Umbilical cord (tissue), 2 donors: ENCODE measurements around the gene TEX22. TPM values are rescaled to one million over a fixed set of nuclear protein-coding genes. Genes with fewer than 3 reads are reported as not detected.

Experiments used
- DNase-seq: peaks from one replicate; pipeline ENCODE4 v3.0.0-alpha.2; 2015; ENCODE audit warnings: low spot score
- total RNA-seq: library from RNA; depleted of rRNA; stranded (reverse); fragments of >200 nt; gene quantifications from one replicate; pipeline ENCODE4 v1.2.3, GENCODE V29; 2014; ENCODE audit warnings: low replicate concordance; ENCODE audit not compliant: insufficient read depth

The TEX22 gene
- total RNA-seq, 1 donor from 2014 or later: not detected

DNA sequence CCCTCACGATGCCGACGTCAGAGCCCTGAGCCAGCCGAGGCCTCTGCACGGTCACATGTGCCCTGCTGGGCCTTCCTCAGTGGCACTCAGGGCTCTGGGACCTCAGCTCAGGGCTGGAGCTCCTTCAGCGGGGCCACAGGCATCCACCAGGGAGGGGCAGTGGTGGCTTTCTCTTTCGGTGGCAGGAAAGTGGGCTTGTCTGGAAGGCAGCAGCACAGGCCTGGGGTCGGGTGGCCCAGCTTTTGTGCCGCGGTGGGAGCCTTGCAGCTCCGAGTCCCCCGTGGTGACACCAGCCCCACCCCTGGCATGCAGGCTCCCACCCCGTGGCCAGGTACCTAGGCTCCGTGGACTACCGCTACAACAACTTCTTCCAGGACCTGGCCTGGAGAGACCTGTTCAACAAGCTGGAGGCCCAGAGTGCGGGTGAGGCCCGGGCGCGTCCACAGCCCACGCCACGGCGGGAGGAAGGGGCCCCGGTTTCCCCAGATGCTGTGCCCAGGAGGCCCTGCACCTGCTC is 14.2 kb upstream of the TEX22 start:
- DNase-seq: peak; percentile 28

DNA sequence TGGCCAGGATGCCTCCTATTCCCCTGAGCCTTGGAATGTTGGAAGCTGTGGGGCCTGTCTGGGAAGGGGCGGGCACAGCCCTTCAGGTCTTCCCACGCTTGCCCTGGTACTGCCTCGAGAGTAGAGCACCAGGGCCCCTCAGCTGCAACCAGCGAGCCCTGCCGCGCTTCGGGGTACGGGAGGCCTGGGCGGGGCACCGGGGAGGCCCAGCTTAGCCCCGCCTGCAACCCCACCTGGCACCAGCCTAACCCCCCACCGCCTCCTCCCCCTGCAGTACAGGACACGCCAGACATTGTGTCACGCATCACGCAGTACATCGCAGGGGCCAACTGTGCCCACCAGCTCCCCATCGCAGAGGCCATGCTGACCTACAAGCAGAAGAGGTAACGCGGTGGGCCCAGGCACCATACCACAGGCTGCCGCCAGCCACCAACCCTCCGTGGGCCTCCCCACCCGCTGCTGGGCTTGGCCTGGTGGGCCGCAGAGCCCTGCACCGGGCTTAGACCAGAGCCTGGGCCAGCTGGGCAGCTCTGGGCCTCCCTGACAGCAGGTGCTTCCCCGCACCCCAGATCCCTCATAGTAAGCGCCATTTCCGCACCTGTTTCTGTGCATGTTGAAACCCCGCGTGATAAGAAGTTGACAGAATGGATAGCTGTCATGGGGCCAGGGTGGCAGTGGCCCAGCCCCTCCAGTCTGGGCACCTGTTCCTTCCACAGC is 13.6 kb upstream of the TEX22 start:
- no peak for DNase-seq

DNA sequence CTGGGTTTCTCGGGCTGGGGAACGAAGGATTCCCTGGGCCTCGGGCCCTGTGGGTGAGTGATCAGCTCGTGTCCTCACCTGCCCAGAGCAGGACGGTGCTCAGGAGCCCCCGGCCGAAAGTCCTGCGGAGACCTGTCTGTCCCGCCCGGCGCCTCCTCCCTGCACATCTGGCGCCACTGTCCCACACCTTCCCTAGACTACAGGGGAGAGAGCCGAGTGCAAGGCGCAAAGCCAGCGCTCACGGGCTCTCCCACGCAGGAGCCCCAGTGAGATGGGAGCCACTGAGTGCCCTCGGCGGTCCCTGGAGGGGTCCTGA is 13.1 kb upstream of the TEX22 start:
- peak; percentile 23 for DNase-seq

DNA sequence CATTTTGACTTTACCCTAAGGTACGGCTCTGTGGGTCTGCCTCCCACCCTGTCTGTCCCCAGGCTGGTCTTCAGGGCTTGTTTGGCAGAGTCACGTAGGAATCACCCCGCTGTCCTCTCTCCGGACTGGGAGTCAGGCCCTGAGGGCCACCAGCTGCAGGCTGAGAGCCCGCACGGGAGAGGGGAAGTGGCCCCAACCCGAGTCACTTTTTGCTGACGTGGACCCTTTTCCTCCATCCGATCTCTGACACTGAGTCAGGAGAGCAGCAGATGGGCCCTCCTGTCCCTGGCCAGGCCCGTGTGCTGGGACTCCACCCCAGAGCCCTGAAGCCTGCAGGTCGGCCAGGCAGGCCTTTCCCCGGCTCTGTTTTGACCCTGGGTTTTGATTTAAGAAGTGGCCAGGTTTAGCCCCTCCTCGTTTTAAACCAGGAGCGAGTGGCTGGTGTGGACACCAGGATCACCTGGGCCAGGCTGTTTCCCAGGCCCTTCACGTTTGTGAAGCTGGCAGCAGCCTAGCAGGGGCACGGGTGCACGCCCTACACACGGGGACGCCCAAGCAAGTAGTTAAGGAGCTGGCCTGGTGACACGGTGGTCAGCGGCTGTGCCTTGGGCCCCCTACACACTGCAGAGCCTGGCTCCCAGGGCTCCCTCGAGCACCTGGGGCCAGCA is 12.5 kb upstream of the TEX22 start:
- DNase-seq: no peak

DNA sequence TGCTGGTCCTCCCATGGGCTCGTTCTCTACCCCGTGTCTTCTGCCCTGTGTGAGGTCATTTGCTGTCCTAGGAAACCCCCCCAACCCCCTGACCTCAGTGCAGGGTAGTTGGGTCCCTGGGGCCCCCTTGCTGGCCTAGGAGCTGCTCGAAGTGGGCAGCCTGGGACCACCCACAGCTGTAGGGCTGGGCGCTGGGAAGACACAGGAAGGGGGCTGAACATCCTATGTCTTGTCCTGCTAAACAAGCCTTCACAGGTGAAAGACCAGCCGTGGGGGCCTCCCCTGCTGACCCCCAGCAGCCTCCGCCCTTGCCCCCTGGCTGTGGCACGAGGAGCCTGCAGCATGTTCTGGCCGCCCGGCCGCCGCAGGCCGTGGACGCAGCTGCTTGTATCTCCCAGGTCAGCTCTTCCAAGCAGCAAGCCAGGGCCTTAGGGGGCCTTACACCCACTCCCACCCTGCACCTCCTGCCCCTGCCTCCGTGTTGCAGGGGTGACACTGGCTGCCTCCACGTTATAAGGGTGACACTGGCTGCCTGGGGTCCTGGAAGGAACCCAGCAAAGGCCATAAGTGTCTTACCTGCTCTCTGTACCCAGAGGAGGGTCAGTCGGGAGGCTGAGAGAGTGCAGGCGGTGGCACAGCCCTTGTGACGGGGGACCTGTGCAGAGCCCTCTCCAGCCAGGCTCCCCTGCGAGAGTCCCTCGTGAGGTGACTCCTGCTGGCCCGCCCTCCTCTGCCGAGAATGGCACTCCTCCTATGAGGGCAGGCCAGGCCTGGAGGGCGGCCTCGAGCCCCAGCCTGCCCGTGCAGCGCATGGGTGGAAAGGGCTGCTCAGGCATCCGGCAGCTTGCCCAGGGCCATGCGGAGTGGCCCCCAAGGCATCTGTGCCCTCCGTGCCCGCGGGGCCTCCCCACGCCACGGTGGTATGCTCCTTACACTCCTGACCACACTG is 11.5 kb upstream of the TEX22 start:
- no peak for DNase-seq

DNA sequence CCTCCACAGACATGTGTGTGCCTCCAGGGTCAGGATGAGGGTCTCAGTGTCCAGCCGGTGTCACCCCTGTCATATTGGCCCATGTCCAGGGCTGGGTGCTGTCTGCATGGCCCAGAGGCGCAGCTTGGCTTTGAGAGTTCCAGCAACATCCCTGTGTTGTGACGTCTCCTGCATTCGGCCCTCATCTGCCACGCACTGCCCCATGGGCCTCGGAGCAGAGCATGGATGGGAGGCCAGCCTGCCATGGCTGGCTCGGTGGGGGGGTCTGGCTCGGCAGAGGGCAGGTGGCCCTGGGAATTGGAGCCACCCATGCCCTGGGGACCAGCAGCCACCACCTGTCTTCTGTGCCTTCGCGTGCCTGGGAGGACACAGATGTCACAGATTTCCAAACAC is 10.8 kb upstream of the TEX22 start:
- no peak for DNase-seq

DNA sequence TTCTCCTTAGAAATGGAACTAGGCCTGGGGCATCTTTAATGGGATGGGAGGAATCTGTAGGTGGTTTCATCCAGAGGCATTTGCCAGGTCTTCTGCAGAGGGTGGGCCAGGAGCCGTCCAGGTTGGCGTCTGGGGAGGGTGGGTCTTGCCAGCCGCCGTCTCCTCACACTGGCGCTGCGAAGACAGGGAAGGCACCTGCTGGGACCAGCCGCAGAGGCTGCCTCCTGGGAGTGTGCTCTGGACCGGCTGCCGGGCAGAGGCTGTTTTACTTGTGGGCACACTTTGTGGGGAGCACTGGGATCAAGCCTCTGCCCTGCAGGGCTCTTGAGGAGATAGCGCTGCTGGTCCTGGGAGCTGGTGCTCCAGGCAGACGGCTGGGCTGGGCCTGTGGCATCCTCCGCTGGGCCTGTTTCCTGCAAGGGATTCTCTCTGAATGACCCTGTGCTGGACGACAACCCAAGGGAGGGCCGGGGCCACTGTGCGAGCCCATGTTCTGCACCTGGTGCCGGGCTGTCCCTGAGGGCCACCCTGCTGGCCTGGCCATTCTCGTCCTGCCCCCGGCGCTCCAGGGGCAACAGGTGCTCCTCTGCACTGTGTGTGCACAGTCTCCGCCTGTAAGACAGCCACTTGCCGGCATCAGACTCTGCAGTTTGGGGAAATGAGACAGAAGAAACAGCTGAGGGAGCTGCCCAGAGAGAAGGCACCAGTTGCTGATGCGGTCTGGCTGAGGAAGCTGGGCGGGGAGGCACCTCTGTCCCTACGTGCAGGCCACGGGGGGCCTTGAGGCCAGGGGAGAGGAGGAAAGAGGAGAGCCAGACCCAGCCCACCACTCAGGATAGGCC is 10.0 kb upstream of the TEX22 start:
- no peak for DNase-seq

DNA sequence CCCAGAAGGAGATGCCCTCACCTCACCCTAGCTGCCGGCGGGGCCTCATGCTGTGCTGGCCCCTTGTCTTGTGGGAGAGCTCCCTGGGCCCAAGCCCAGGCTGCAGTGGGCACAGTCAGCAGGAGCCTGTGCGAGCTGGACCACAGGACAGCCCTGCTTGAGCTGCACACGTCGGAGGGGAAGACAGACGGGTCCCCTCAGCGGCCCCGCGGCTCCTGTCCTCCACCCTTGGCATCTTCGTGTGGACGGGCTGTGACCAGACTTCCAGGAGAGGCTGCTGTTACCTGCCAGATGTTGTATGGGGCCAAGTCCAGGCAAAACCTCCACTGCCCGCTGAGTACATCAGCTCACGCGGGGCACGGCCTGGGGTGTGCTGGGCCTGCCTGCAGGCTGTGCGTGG is 9.4 kb upstream of the TEX22 start:
- no peak for DNase-seq

DNA sequence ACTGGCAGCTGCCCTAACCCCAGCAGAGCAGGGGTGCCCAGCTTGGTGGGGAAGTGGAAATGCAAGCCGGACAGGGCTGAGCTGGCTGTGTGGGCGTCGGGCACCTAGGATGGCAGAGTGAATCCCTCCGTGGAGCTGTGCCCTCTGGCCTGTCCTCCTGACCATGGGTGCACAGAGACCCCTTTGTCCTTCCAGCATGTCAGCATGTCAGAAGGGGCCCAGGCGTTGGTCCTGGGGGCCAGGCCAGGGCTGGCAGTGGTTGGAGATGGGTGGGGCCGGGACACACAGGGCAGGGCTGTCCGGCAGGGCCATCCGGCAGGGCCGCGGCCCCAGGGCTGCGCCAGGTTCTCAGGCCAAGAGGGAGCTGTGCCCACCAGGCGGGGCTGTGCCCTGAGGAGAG is 8.8 kb upstream of the TEX22 start:
- peak; percentile 23 for DNase-seq

DNA sequence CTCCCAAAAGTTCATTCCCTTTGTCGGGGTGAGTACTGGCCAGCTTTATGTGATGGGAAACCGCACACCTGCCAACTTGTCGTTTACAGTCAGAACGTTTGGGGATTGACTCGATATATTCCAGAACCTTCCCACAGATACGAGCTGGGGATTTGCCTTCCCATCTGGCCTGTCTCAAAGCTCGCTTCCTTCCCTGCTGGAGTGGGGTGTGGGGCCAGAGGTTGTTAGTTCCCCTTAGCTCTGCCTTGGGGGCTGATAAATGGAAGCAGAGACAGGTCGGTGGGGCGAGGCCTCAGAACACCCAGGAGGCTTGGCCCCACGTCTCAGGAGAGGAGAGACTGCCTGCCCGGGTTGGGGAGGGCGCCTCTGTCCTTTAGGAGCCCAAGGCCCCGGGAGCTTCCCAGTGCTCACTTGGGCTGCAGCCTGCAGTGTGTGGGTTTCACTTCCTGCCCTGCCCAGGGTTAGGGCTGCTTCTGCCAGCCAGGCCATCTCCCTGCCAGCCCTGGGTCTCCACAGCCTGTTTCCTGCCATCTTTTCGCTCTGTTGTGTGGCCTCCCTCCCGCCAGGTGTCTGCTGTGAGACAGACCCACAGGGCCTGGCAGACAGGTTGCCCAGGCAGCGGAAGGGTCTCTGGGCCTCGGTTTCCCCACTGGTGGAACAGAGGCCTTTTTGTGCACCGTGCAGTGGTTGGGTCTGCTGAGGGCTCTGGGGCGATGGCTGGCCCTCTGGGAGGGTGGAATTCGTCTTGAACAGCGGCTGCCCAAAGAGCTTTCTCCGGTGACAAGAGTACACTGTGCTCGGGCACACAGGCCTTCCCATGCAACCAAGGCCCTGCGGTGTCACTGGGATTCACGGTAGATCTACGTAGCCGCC is 8.1 kb upstream of the TEX22 start:
- peak; percentile 80 for DNase-seq

DNA sequence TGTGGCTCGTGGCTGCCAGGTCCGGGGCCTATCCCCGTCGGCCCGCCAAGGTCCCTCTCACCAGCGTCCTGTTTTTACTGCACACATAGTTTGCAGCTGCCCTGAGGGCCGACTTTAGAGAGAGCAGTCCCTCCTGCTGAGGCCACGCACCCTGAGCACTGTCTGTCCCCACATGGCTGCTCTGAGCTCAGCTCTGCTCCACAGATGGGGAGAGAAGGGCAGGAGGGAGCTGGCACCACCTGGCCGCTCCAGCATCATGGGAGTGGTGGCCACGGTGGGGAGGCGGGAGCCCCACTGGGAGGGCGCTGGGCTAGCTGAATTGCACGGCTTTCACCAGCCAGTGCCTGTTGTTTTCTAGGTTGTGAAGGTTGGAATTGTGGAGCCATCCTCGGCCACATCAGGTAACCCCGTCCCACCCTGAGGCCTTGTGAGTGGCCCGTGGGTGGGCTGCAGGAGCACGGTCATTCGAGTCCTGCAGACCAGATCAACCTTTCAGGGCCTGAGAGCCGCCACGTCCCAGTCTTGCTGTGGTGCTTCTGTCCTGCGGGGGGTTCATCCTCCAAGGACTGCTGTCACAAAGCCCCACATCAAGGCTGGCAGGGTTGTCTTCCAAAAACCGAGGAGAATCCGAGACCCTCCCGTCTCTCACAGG is 7.4 kb upstream of the TEX22 start:
- DNase-seq: no peak

DNA sequence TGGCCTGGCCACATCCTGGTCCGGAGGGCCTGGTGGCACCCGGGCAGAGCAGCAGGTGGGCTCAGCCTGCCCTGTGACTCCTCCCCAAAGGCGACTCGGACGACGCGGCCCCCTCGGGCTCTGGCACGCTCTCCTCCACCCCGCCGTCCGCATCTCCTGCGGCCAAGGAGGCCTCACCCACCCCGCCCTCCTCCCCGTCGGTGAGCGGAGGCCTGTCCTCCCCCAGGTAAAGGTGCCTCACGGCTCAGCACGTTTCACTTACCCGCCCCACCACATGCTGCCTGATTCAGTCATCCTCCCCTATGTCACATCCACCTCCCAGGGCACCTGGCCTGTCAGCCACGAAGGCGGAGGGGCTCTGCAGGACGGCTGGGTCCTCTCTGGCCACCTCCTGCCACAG is 6.8 kb upstream of the TEX22 start:
- DNase-seq: no peak

DNA sequence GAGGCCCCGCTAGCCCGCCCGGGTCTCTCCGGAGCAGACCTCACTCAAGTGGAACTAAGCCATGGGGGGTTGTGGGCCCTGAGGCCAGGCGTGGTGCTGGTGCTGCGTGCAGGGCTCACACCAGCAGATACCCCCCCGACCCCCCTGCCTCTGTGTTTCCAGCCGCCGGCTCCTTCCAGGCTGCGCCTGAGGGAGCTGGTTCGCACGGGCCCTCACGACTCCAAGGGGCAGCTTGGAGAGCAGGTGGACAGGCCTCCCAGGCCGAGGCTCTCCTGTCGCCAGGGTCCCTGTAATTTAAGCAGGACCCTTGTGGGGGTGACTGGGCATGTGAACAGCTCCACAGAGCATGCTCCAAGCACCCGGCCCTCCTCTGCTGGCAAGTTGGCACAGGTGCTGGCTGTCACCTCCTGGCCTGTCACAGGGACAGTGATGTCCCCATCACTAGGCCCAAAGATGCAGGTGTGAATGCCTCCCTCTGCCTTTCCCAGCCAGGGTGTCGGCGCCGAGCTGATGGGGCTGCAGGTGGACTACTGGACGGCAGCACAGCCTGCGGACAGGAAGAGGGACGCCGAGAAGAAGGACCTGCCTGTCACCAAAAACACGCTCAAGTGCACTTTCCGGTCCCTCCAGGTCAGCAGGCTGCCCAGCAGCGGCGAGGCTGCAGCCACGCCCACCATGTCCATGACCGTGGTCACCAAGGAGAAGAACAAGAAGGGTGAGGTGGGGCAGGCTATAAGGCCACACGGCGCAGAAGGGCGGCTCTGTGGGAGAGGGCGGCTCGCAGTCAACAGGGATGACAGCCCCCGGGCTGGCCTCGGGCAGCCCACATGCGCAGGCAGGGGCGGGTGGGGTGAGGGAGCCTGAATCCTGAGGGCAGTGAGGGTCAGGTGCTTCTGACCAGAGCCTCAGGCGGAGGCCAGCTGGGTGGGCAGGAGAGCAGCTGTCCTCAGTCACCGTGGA is 5.9 kb upstream of the TEX22 start:
- DNase-seq: no peak

DNA sequence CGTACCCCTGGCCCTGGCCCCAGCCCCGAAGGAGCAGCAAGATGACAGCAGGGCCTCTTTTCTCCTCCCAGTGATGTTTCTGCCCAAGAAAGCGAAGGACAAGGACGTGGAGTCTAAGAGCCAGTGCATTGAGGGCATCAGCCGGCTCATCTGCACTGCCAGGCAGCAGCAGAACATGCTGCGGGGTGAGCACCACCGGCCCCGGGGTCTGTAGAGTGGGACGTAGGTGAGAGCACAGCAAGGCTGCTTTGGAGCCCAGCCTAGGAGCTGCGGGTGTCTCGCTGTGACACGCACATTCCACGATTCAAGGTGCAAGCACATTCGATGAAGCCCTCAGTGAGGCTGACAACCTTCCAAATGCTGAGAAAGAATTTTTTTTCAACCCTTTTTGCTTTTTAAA is 5.2 kb upstream of the TEX22 start:
- DNase-seq: no peak

DNA sequence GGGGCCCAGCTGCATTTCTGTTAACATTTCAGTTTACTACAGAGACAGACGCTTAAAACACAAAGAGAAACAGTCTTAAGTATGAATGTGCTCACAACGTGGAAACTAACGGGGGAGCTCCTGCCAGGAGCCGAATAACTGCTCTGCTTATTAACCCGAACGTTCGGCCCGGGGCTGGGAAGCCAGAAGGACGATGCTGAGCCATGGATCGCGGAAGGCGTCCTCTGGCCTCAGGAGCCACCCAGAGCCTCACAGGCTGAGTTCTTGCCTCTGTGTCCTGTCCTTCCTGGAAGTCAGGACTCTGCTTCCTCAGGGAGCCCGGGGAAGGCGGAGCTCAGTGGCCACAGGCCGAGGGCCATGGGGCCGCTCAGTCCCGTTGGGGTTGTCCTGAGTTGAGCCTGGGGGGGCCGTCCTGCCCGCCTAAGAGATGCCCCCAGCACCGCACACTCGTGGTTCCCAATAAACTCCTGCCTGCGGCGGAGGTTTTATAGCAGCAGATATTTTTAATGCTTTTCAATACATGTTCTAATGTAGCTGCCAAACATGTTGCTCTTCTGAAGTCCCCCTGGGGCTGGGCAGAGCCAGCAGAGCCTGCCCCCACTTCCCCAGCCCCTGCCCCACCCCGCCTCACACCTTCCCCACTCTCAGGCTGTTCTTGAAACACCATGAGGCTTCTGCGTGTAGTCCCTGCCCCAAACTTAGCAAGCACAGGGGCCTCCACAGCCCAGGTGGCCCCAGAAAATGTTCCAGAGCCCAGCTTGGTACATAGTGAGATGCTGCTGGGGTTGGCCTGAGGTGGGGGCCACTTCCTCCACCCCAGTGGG is 3.4 kb upstream of the TEX22 start:
- DNase-seq: no peak

DNA sequence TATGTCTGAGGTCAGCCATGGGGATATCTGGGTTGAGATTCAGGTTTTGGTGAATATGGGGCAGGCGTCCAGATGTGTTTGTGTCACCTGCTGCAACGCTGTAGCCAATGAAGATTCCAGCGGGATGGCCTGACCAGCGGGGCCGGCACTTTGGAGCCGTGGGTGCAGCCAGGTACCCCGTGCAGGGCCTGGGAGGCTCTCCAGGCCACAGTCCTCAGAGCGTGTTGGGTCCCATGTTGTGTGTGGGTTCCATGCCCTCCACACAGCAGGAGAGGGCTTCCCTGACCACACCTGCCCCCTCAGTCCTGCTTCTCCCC is 2.8 kb upstream of the TEX22 start:
- no peak for DNase-seq

DNA sequence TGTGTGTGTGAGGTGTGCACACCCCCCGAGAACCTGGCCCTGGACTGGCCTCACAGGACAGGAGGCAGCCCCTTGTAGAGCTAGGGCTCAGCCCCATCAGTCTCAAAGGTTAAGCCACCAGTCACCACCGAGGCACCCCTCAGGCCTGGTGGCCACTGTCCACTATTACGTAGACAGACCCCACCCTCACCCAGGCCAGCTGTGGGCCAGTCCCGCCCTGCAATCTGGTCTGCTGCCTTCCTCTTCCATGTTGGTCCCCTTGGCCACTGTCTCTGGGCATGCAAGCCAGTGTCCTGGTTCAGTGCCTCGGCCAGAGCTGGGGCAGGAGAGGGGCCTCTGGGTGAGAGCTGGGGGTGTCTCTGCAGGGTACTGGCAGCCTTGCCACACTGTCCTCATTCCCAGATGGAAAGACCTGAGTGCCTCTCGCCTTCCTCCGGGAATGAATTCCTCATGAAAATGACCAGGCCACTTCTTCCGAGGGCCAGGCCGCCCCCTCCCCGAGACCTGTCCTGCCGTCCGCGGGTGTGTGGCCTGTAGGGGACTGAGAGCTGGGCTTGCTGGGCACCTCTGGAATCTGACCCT is 897 bp upstream of the TEX22 start:
- DNase-seq: no peak
